ENCODE data around the gene CHST7. TPM values are rescaled to one million over a fixed set of nuclear protein-coding genes. Genes with fewer than 3 reads are reported as not detected.

Gene CHST7
- total and polyA plus RNA-seq, 2 of the 13 experiments (the other 11 are each of a cell fraction or from before 2014, with no cell fraction given): 2.4 to 5.2 TPM

DNA sequence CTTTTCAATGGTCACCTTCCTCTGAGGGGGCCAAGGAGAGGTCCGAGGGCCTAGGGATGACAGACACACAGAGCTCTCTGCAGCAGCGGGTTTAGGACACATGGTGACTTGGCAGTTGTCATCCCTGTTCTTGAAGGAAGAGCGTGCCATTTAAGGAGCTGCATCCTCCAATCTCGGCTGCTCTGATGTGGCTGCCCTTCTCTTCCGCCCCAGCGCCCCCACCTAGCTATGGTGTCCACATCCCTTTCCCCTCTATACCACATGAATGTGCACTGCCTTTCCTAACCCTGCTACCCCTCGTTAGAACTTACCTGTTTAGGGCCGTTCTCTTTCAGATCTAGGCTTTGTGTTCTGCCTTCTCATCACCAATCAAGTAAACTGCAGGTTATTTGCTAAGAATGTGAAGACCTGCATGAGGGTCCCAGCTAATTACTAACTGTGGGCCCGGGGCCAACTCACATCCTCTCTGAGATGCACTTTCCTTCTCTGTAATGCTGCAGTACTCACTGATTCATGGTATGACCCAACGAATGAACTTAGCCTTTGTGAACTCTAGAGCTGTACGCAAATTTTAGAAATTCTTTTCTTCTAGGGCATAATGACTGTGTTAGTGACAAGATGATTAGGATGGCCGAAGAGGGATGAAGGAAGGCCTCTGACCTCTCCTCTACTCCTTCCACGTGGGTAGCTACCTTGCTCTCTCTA, 38.2 kb downstream of the CHST7 start:
- Histone ChIP-seq H3K27me3 (ENCODE audit: control insufficient read depth in 1 of 2, insufficient read depth in 2 of 2, low read length in 2 of 2) (no peaks in the 10 kb centered on the region), H3K36me3 (replicated peaks in 1 of 2; ENCODE audit: control insufficient read depth in 1 of 2, insufficient read depth in 2 of 2, low read length in 2 of 2) (no peaks in the 10 kb centered on the region), H2AFZ (ENCODE audit: low read length) (no peak overlapping the region), H3K79me2 (ENCODE audit: insufficient read depth, low read length) (no peaks in the 10 kb centered on the region), H3K27ac (ENCODE audit: extremely low read length, insufficient read depth, low read length) (no peak overlapping the region), H3K4me2 (ENCODE audit: low read depth, low read length) (no peak overlapping the region), H3K4me3 (replicated peaks in 1 of 3; ENCODE audit: insufficient read depth in 1 of 3, low read depth in 2 of 3, low read length in 3 of 3) (no peak overlapping the region), H4K20me1 (ENCODE audit: insufficient read depth, low read length) (no peaks in the 10 kb centered on the region), H3K4me1 (ENCODE audit: insufficient read depth, low read length) (no peaks in the 10 kb centered on the region), H3K9ac (ENCODE audit: insufficient read depth, low read depth, low read length) (no peak overlapping the region), H3K9me3 (ENCODE audit: low read length) (no peaks in the 10 kb centered on the region)
- in situ Hi-C loops (cut with HindIII; ENCODE audit: extremely low pct_ligation_motif_present, low pct_unique_long_range_greater_than_20kb) (no loop called here), intact Hi-C loops (cut with micrococcal nuclease; ENCODE audit: unreplicated experiment) (no loop called here)
- ChIA-PET POLR2A (no interaction called here), CTCF (ENCODE audit: low intra/inter-chr PET ratio, low total read pairs) (no interaction called here)
- FAIRE-seq (no peak), DNase-seq (ENCODE audit: low spot score) (no peak), ATAC-seq (no peak)
- 95% methylated on average over 10 of the region's 13 CpGs for WGBS (ENCODE audit: low lambda C conversion rate)
- TF ChIP-seq ZNF225 (CRISPR knock-in tag; IDR thresholded peaks at IDR 0.05) (no peak), ZNF10 (CRISPR knock-in tag; IDR thresholded peaks at IDR 0.05; ENCODE audit: borderline replicate concordance, low read depth) (no peak), ZNF232 (CRISPR knock-in tag; IDR thresholded peaks at IDR 0.05; ENCODE audit: borderline replicate concordance) (no peak), TGIF2 (CRISPR knock-in tag; IDR thresholded peaks at IDR 0.05) (no peak), ZNF589 (CRISPR knock-in tag; conservative IDR thresholded peaks at IDR 0.05) (no peak), HOXA3 (CRISPR knock-in tag; IDR thresholded peaks at IDR 0.05) (no peak), ZC3H13 (CRISPR knock-in tag; IDR thresholded peaks at IDR 0.05) (no peak), ZBTB38 (CRISPR knock-in tag; IDR thresholded peaks at IDR 0.05) (no peak), MIER3 (CRISPR knock-in tag; IDR thresholded peaks at IDR 0.05; ENCODE audit: borderline replicate concordance) (no peak)
- TF ChIP-seq, protein P1, sequence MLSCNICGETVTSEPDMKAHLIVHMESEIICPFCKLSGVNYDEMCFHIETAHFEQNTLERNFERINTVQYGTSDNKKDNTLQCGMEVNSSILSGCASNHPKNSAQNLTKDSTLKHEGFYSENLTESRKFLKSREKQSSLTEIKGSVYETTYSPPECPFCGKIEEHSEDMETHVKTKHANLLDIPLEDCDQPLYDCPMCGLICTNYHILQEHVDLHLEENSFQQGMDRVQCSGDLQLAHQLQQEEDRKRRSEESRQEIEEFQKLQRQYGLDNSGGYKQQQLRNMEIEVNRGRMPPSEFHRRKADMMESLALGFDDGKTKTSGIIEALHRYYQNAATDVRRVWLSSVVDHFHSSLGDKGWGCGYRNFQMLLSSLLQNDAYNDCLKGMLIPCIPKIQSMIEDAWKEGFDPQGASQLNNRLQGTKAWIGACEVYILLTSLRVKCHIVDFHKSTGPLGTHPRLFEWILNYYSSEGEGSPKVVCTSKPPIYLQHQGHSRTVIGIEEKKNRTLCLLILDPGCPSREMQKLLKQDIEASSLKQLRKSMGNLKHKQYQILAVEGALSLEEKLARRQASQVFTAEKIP (CRISPR knock-in tag; IDR thresholded peaks at IDR 0.05; ENCODE audit: borderline replicate concordance): no peak
- TF ChIP-seq, protein P2, sequence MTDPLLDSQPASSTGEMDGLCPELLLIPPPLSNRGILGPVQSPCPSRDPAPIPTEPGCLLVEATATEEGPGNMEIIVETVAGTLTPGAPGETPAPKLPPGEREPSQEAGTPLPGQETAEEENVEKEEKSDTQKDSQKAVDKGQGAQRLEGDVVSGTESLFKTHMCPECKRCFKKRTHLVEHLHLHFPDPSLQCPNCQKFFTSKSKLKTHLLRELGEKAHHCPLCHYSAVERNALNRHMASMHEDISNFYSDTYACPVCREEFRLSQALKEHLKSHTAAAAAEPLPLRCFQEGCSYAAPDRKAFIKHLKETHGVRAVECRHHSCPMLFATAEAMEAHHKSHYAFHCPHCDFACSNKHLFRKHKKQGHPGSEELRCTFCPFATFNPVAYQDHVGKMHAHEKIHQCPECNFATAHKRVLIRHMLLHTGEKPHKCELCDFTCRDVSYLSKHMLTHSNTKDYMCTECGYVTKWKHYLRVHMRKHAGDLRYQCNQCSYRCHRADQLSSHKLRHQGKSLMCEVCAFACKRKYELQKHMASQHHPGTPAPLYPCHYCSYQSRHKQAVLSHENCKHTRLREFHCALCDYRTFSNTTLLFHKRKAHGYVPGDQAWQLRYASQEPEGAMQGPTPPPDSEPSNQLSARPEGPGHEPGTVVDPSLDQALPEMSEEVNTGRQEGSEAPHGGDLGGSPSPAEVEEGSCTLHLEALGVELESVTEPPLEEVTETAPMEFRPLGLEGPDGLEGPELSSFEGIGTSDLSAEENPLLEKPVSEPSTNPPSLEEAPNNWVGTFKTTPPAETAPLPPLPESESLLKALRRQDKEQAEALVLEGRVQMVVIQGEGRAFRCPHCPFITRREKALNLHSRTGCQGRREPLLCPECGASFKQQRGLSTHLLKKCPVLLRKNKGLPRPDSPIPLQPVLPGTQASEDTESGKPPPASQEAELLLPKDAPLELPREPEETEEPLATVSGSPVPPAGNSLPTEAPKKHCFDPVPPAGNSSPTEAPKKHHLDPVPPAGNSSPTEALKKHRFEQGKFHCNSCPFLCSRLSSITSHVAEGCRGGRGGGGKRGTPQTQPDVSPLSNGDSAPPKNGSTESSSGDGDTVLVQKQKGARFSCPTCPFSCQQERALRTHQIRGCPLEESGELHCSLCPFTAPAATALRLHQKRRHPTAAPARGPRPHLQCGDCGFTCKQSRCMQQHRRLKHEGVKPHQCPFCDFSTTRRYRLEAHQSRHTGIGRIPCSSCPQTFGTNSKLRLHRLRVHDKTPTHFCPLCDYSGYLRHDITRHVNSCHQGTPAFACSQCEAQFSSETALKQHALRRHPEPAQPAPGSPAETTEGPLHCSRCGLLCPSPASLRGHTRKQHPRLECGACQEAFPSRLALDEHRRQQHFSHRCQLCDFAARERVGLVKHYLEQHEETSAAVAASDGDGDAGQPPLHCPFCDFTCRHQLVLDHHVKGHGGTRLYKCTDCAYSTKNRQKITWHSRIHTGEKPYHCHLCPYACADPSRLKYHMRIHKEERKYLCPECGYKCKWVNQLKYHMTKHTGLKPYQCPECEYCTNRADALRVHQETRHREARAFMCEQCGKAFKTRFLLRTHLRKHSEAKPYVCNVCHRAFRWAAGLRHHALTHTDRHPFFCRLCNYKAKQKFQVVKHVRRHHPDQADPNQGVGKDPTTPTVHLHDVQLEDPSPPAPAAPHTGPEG (CRISPR knock-in tag; IDR thresholded peaks at IDR 0.05): no peak
- TF ChIP-seq, protein P3, sequence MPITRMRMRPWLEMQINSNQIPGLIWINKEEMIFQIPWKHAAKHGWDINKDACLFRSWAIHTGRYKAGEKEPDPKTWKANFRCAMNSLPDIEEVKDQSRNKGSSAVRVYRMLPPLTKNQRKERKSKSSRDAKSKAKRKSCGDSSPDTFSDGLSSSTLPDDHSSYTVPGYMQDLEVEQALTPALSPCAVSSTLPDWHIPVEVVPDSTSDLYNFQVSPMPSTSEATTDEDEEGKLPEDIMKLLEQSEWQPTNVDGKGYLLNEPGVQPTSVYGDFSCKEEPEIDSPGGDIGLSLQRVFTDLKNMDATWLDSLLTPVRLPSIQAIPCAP (CRISPR knock-in tag; IDR thresholded peaks at IDR 0.05; ENCODE audit: low read depth): no peak
- BruUV-seq (replicated peaks): no TSS peak

Measured in HepG2 (cell line).